ENCODE data around the gene RAB1B.

- TF ChIP-seq RARB (CRISPR knock-in tag; IDR thresholded peaks at IDR 0.05) (no peak), TOX (CRISPR knock-in tag; IDR thresholded peaks at IDR 0.05; ENCODE audit: borderline replicate concordance) (no peak), ZFP3 (CRISPR knock-in tag; IDR thresholded peaks at IDR 0.05) (no peak), TCF4 (CRISPR knock-in tag; IDR thresholded peaks at IDR 0.05; ENCODE audit: borderline replicate concordance) (no peak), SNAI2 (CRISPR knock-in tag; IDR thresholded peaks at IDR 0.05) (no peak), GLIS3 (CRISPR knock-in tag; IDR thresholded peaks at IDR 0.05) (no peak), ZNF8 (CRISPR knock-in tag; IDR thresholded peaks at IDR 0.05) (no peak), ARNTL (CRISPR knock-in tag; IDR thresholded peaks at IDR 0.05; ENCODE audit: borderline replicate concordance, low read depth) (no peak), ZFP30 (CRISPR knock-in tag; IDR thresholded peaks at IDR 0.05) (no peak)
- TF ChIP-seq, protein P1, sequence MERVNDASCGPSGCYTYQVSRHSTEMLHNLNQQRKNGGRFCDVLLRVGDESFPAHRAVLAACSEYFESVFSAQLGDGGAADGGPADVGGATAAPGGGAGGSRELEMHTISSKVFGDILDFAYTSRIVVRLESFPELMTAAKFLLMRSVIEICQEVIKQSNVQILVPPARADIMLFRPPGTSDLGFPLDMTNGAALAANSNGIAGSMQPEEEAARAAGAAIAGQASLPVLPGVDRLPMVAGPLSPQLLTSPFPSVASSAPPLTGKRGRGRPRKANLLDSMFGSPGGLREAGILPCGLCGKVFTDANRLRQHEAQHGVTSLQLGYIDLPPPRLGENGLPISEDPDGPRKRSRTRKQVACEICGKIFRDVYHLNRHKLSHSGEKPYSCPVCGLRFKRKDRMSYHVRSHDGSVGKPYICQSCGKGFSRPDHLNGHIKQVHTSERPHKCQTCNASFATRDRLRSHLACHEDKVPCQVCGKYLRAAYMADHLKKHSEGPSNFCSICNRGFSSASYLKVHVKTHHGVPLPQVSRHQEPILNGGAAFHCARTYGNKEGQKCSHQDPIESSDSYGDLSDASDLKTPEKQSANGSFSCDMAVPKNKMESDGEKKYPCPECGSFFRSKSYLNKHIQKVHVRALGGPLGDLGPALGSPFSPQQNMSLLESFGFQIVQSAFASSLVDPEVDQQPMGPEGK (CRISPR knock-in tag; IDR thresholded peaks at IDR 0.05; ENCODE audit: borderline replicate concordance) = no peak
- TF ChIP-seq, protein P2, sequence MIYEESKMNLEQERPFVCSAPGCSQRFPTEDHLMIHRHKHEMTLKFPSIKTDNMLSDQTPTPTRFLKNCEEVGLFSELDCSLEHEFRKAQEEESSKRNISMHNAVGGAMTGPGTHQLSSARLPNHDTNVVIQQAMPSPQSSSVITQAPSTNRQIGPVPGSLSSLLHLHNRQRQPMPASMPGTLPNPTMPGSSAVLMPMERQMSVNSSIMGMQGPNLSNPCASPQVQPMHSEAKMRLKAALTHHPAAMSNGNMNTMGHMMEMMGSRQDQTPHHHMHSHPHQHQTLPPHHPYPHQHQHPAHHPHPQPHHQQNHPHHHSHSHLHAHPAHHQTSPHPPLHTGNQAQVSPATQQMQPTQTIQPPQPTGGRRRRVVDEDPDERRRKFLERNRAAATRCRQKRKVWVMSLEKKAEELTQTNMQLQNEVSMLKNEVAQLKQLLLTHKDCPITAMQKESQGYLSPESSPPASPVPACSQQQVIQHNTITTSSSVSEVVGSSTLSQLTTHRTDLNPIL (CRISPR knock-in tag; IDR thresholded peaks at IDR 0.05; ENCODE audit: low read depth) = no peak
Measured at GRCh38 chr11:66285250-66285947, 17.0 kb downstream of the RAB1B start.

All from SK-N-SH treated with all-trans-retinoic acid at 6 μM for 48 hours (cell line).